ENCODE results near the gene SNX9.

The SNX9 gene

GRCh38 chr6:157777344-157777743, 45.7 kb upstream of the SNX9 start:
- Histone ChIP-seq H3K79me2 (ENCODE audit: low read length) (no peaks in the 10 kb centered on the region), H3K9ac (ENCODE audit: low read length) (no peak overlapping the region), H2AFZ (ENCODE audit: low read depth, low read length) (no peak overlapping the region), H3K9me3 (ENCODE audit: insufficient read depth, low read length) (no peaks in the 10 kb centered on the region), H4K20me1 (ENCODE audit: insufficient read depth, low read length) (no peaks in the 10 kb centered on the region; the same call in 1 of the 2 replicates), H3K27ac (ENCODE audit: low read length) (no peak overlapping the region), H3K36me3 (replicated peaks; ENCODE audit: low read depth, low read length) (no peaks in the 10 kb centered on the region), H3K4me2 (ENCODE audit: low read length) (no peak overlapping the region), H3K4me3 (ENCODE audit: low read length) (no peak overlapping the region), H3K4me1 (ENCODE audit: low read length) (no peaks in the 10 kb centered on the region), H3K27me3 (ENCODE audit: low read depth, low read length) (peaks cover 60% of the 10 kb centered on the region)
- TF ChIP-seq EZH2phosphoT487 (IDR thresholded peaks at IDR 0.05; ENCODE audit: low read depth): no peak
- no peak for TF ChIP-seq CTCF (IDR thresholded peaks at IDR 0.05; ENCODE audit: low read depth, low read length)

- H3K9me3 ChIP-seq (ENCODE audit: insufficient read depth, low read length): no peaks in the 10 kb centered on the region
- no peak for TF ChIP-seq EZH2phosphoT487 (IDR thresholded peaks at IDR 0.05; ENCODE audit: low read depth)
- H3K9ac ChIP-seq (ENCODE audit: low read length): no peak overlapping the region
- H3K36me3 ChIP-seq (replicated peaks; ENCODE audit: low read depth, low read length): no peaks in the 10 kb centered on the region
- H3K27me3 ChIP-seq (ENCODE audit: low read depth, low read length): peaks cover 56% of the 10 kb centered on the region
- H3K4me2 ChIP-seq (ENCODE audit: low read length): no peak overlapping the region
- no peak overlapping the region for H3K27ac ChIP-seq (ENCODE audit: low read length)
- H3K79me2 ChIP-seq (ENCODE audit: low read length): no peaks in the 10 kb centered on the region
- no peak overlapping the region for H3K4me3 ChIP-seq (ENCODE audit: low read length)
- no peak overlapping the region for H2AFZ ChIP-seq (ENCODE audit: low read depth, low read length)
- H3K4me1 ChIP-seq (ENCODE audit: low read length): no peaks in the 10 kb centered on the region
- no peaks in the 10 kb centered on the region for H4K20me1 ChIP-seq (ENCODE audit: insufficient read depth, low read length)
These were observed 44.3 kb upstream of the SNX9 start for GRCh38 chr6:157778719-157779118.

GRCh38 chr6:157779705-157780604, 43.1 kb upstream of the SNX9 start:
- no peaks in the 10 kb centered on the region for H3K79me2 ChIP-seq (ENCODE audit: low read length)
- peaks cover 49% of the 10 kb centered on the region for H3K27me3 ChIP-seq (ENCODE audit: low read depth, low read length)
- no peak overlapping the region for H3K27ac ChIP-seq (ENCODE audit: low read length)
- TF ChIP-seq CTCF (IDR thresholded peaks at IDR 0.05; ENCODE audit: low read depth, low read length) (no peak), EZH2phosphoT487 (IDR thresholded peaks at IDR 0.05; ENCODE audit: low read depth) (no peak)
- no peaks in the 10 kb centered on the region for H4K20me1 ChIP-seq (ENCODE audit: insufficient read depth, low read length)
- no peak overlapping the region for H3K4me2 ChIP-seq (ENCODE audit: low read length)
- no peaks in the 10 kb centered on the region for H3K9me3 ChIP-seq (ENCODE audit: insufficient read depth, low read length)
- H3K4me1 ChIP-seq (ENCODE audit: low read length): no peaks in the 10 kb centered on the region
- H2AFZ ChIP-seq (ENCODE audit: low read depth, low read length): no peak overlapping the region
- no peak overlapping the region for H3K9ac ChIP-seq (ENCODE audit: low read length)
- H3K4me3 ChIP-seq (ENCODE audit: low read length): no peak overlapping the region
- no peaks in the 10 kb centered on the region for H3K36me3 ChIP-seq (replicated peaks; ENCODE audit: low read depth, low read length)

- Histone ChIP-seq H3K79me2 (ENCODE audit: low read length) (no peaks in the 10 kb centered on the region), H3K27ac (ENCODE audit: low read length) (no peak overlapping the region), H2AFZ (ENCODE audit: low read depth, low read length) (no peak overlapping the region), H3K36me3 (replicated peaks; ENCODE audit: low read depth, low read length) (no peaks in the 10 kb centered on the region), H3K4me3 (ENCODE audit: low read length) (no peak overlapping the region), H3K9me3 (ENCODE audit: insufficient read depth, low read length) (no peaks in the 10 kb centered on the region), H3K27me3 (ENCODE audit: low read depth, low read length) (peaks cover 46% of the 10 kb centered on the region), H3K4me2 (ENCODE audit: low read length) (no peak overlapping the region), H3K4me1 (ENCODE audit: low read length) (no peaks in the 10 kb centered on the region), H3K9ac (ENCODE audit: low read length) (no peak overlapping the region), H4K20me1 (ENCODE audit: insufficient read depth, low read length) (no peaks in the 10 kb centered on the region)
- no peak for TF ChIP-seq CTCF (IDR thresholded peaks at IDR 0.05; ENCODE audit: low read depth, low read length)
- no peak for TF ChIP-seq EZH2phosphoT487 (IDR thresholded peaks at IDR 0.05; ENCODE audit: low read depth)
These were observed 37.4 kb upstream of the SNX9 start for GRCh38 chr6:157785636-157786035.

Data from OCI-LY3 (cell line).